Activated T-helper 1 cell treated with Interleukin-2 at 50 U/mL for 16 hours (primary cell): ENCODE results near the gene SHISA7.

Source experiments
- DNase-seq: peaks from one replicate; pipeline ENCODE4 v3.0.0-alpha.2; 2020; ENCODE audit warnings: low read depth

SHISA7 gene

DNA sequence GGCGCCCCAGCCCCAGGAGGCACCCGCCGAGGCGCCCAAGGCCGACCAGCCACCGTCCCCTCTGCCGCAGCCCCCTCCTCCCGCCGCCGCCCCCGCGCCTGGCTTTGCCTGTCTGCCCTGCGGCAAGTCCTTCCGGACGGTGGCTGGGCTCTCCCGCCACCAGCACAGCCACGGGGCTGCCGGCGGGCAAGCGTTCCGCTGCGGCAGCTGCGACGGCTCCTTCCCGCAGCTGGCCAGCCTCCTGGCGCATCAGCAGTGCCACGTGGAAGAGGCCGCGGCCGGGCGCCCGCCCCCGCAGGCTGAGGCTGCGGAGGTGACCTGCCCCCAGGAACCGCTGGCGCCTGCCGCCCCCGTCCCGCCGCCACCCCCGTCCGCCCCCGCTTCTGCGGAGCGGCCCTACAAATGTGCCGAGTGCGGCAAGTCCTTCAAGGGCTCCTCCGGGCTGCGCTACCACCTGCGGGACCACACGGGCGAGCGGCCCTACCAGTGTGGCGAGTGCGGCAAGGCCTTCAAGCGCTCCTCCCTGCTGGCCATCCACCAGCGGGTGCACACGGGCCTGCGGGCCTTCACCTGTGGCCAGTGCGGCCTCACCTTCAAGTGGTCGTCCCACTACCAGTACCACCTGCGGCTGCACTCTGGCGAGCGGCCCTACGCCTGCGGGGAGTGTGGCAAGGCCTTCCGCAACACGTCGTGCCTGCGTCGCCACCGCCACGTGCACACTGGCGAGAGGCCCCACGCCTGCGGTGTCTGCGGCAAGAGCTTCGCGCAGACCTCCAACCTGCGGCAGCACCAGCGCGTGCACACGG lies 39.3 kb upstream of the SHISA7 start:
- no peak for DNase-seq

DNA sequence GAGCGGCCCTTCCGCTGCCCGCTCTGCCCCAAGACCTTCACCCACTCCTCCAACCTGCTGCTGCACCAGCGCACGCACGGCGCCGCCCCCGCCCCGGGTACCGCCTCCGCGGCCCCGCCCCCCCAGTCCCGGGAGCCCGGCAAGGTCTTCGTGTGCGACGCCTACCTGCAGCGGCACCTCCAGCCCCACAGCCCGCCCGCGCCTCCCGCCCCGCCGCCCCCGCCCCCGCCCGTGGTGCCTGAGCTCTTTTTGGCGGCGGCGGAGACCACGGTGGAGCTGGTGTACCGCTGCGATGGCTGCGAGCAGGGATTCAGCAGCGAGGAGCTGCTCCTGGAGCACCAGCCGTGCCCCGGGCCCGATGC lies 38.7 kb upstream of the SHISA7 start:
- no peak for DNase-seq

- no peak for DNase-seq
These were observed 38.2 kb upstream of the SHISA7 start for GRCh38 chr19:55481148-55481793.

DNA sequence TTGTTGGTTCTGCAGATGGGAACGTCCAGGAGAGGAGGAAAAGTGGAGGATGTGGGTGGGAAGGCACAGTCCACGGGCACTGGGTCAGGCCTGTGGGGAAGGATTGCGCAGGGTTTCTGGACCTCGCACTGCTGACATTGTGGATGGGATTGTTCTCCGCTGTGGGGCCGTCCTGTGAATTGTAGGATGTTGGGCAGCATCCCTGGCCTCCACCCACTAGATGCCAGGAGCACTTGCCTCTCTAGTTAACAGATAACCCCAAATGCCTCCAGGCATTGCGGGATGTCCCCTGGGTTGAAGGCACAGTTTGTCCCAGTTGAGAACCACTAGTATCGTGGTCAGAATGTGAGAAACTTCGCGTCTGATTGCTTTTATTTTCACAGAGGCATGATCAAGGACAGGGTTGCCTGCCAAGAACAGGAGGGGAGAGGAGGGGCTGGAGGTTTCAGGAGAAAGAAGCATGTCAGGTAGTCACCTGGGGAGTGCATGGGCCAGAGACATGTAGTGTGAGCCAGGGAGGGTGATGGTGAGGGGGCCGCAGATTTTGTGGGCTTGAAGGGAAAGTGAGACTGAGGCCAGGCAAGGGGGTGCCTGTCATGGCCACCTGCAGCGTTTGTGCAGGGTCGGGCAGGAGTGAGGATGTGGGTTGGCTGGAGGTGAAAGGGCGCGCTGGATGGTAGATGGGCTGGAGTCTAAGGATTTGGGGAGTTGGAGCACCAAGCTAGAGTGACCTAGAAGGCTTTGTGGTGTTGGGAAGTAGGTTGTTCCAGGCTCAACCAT lies 36.5 kb upstream of the SHISA7 start:
- no peak for DNase-seq

- no peak for DNase-seq
These were observed 35.9 kb upstream of the SHISA7 start for GRCh38 chr19:55479045-55479444.

DNA sequence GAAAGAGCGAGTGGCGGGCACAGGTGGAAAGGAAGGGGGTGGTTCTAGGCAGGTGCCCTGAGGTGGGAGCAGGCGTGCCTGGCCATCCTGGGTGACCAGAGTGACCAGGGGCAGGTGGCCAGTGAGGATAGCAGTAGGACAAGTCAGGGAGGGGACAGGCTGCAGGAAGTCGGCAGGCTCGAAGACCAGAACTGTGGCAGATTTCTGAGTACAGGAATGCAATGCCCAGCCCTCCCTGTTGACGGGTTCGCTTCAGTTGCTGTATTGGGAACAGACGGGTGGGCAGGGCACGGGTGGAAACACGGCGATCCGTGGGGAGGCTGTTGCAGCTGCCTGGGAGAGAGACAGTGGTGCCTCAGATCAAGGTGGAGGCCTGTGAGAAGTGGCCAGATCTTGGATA lies 35.3 kb upstream of the SHISA7 start:
- DNase-seq, result no peak

- no peak for DNase-seq
These were observed 34.8 kb upstream of the SHISA7 start for GRCh38 chr19:55477905-55478304.

- DNase-seq, result peak; percentile 97
These were observed 33.1 kb upstream of the SHISA7 start, which contains the start of gene ZNF628 for GRCh38 chr19:55476100-55476775. Gene ZNF628 (plus strand): TSS chr19:55476617. CDS start chr19:55479911, 3,294 bp downstream.

DNA sequence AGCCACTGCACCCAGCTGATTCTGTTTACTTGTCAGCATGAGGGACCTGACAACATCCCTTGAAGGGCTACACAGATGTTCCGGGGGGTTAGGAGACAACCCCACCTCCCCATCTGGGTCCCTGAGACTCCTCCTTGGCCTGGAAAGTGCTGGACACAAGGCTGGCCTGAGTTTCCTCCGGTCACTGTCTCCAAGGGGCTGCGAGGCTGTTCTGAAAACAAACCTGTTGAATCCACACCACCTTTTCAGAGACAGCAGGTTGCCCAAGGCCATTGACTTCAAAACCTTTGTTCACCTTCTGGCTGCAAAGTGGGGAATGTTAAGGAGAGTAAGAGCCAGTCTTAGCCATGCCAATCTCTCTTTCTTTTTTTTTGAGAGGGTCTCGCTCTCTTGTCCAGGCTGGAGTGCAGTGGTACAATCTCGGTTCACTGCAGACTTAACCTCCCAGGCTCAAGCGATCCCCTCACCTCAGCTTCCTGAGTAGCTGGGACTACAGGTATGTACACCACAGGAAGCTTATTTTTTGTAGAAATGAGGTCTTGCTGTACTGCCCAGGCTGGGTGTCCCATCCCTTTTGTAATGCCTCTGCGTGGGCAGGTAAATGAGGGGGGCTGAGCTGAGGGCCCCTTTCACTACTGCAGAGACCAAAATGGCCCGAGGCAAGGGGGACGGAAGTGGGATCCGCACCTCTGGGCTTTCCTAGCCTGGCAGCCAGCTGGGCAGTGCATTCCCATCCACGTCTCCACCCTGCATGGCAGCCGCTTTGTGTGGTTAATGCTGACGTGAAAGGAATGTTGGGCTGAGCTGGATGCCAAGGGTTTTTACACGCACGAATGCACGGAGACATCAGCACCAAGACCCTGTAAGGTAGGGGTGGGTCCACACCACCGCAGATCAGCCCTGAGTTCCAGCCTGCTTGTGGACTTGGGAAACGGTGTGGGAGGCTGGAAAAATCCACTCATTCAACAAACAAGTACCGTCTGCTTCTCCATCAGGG lies 31.5 kb upstream of the SHISA7 start:
- DNase-seq, result no peak

- DNase-seq, result no peak
These were observed 30.3 kb upstream of the SHISA7 start for GRCh38 chr19:55473225-55474012.

GRCh38 chr19:55472463-55472862 lies 29.4 kb upstream of the SHISA7 start:
- no peak for DNase-seq

- no peak for DNase-seq
These were observed 28.2 kb upstream of the SHISA7 start for GRCh38 chr19:55471266-55471665.

GRCh38 chr19:55468054-55468393 lies 24.9 kb upstream of the SHISA7 start:
- no peak for DNase-seq

DNA sequence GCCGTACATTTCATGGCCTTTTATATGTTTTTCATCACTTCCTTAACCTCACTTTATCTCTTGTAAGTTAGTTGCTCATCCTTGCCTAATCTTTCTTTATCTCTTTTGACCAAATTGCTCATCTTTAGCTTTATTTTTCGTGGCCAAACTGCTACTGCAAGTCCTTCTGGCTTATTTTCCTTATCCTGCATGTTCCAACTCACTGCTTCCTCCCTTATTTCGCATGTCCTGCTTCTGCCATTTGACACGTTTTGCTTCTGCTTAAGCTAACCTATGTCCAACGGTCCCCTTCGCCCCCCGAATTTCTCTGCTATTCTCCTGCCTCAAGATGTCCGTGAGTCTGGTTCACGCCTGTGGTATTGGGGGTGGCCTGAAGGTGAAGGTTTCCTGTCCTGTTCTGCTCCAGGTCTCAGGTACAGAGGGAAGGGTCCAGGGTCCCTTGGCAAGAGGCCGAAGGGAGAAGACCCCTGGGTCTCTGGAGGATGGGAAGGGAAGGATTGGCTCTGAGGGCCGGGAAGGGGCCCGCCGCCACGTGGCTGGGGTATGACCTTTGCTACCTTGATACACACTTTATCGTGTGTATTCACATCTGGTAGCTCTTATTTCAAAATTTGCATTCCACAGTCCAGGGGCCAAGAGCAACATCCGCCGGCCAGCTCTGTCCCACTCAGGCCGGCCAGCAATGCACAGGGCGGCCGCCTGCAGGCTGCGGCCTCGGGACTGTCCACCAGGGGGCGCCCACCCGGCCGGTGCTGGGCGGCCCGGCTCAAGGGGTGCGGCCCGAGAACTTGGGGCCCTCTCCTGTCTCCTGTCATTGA lies 24.3 kb upstream of the SHISA7 start:
- peak; percentile 58 for DNase-seq

DNA sequence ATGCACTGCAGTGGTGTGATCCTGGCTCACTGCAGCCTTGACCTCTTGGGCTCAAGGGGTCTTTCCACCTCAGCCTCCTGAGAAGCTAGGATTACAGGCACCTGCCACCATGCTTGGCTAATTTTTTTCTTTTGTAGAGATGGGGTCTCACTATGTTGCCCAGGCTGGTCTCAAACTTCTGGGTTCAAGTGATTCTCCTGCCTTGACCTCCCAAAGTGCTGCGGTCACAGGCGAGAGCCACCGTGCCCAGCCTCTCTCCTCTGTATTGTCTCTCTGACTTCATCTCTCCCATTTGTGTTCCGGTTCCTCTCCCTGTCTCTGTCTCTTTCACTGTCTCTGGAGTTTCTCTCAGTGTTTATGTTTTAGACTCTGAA lies 23.1 kb upstream of the SHISA7 start:
- no peak for DNase-seq

- no peak for DNase-seq
These were observed 22.6 kb upstream of the SHISA7 start for GRCh38 chr19:55465460-55466240.

- DNase-seq, result no peak
These were observed 21.6 kb upstream of the SHISA7 start, which contains the start of gene C19orf85 for GRCh38 chr19:55464662-55465054. Gene C19orf85 (minus strand): TSS chr19:55464751. CDS start chr19:55464554, 197 bp downstream.

DNA sequence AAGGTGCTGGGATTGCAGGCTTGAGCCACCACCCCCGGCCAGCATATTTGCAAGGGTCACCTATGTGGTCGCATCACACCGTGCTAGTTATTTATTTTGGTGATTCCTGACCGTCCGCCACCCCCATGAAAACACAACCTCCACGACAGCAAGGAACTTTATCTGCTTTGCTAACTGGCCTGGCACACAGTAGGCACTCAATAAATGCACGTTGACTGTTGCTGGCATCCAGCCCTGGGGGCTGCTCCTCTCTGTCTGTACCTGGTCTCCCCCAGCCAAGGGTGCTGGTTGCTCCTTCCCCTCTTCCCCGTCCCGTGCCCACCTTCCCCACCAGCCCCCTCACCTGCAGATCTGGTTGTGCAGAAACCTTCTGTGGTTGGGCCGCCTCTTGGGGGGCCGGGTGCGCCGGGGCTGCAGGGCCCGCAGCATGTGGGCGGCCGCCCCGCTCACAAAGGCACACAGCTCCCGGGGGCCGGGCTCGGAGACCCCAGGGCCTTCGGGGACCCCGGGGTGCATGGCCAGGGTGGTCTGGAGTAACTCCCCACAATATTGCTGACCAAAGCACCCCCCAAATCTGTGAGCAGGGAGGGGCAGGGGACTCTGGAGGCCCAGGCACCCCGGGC lies 21.1 kb upstream of the SHISA7 start:
- DNase-seq, result no peak
